Measurements from ENCODE around the gene TMEM9.

Gene TMEM9

GRCh38 chr1:201093962-201094361 lies 60.3 kb downstream of the TMEM9 start:
- DNase-seq (ENCODE audit: low read depth, low spot score): no peak
- H3K4me3 ChIP-seq: no peak overlapping the region
- no peaks in the 10 kb centered on the region for H3K9me3 ChIP-seq (ENCODE audit: low read depth, low read length)
- H3K36me3 ChIP-seq (ENCODE audit: insufficient read depth, low read length): no peaks in the 10 kb centered on the region
- no peak for TF ChIP-seq EZH2 (IDR thresholded peaks at IDR 0.05)
- TF ChIP-seq FOXP2 (optimal IDR thresholded peaks at IDR 0.05; ENCODE audit: control extremely low read depth, extremely low read length, insufficient read depth): no peak
- TF ChIP-seq POLR2AphosphoS5 (IDR thresholded peaks at IDR 0.05; ENCODE audit: borderline replicate concordance, low read depth, low read length): no peak
- no peak overlapping the region for H3K27ac ChIP-seq
- no peak overlapping the region for H3K9ac ChIP-seq (ENCODE audit: insufficient read length)

- no peaks in the 10 kb centered on the region for H3K36me3 ChIP-seq (ENCODE audit: insufficient read depth, low read length)
- no peaks in the 10 kb centered on the region for H3K9me3 ChIP-seq (ENCODE audit: low read depth, low read length)
- no peak for TF ChIP-seq EZH2 (IDR thresholded peaks at IDR 0.05)
- TF ChIP-seq FOXP2 (optimal IDR thresholded peaks at IDR 0.05; ENCODE audit: control extremely low read depth, extremely low read length, insufficient read depth): no peak
- TF ChIP-seq POLR2AphosphoS5 (IDR thresholded peaks at IDR 0.05; ENCODE audit: borderline replicate concordance, low read depth, low read length): no peak
- H3K27ac ChIP-seq: no peak overlapping the region
- no peak overlapping the region for H3K4me3 ChIP-seq
- DNase-seq (ENCODE audit: low read depth, low spot score): no peak
- no peak overlapping the region for H3K9ac ChIP-seq (ENCODE audit: insufficient read length)
Observed at GRCh38 chr1:201093561-201093960, 60.7 kb downstream of the TMEM9 start.

- DNase-seq (ENCODE audit: low read depth, low spot score): no peak
- Histone ChIP-seq H3K9ac (ENCODE audit: insufficient read length) (no peak overlapping the region), H3K27ac (no peak overlapping the region), H3K36me3 (ENCODE audit: insufficient read depth, low read length) (no peaks in the 10 kb centered on the region), H3K4me3 (no peak overlapping the region), H3K9me3 (ENCODE audit: low read depth, low read length) (no peaks in the 10 kb centered on the region)
- TF ChIP-seq EZH2 (IDR thresholded peaks at IDR 0.05): no peak
- TF ChIP-seq FOXP2 (optimal IDR thresholded peaks at IDR 0.05; ENCODE audit: control extremely low read depth, extremely low read length, insufficient read depth): no peak
- no peak for TF ChIP-seq POLR2AphosphoS5 (IDR thresholded peaks at IDR 0.05; ENCODE audit: borderline replicate concordance, low read depth, low read length)
Observed at GRCh38 chr1:201092738-201093137, 61.5 kb downstream of the TMEM9 start.

GRCh38 chr1:201091256-201091655 lies 63.0 kb downstream of the TMEM9 start:
- H3K4me3 ChIP-seq: no peak overlapping the region
- TF ChIP-seq FOXP2 (optimal IDR thresholded peaks at IDR 0.05; ENCODE audit: control extremely low read depth, extremely low read length, insufficient read depth) (no peak), POLR2AphosphoS5 (IDR thresholded peaks at IDR 0.05; ENCODE audit: borderline replicate concordance, low read depth, low read length) (no peak), EZH2 (IDR thresholded peaks at IDR 0.05) (no peak)
- H3K27ac ChIP-seq: no peak overlapping the region
- H3K9me3 ChIP-seq (ENCODE audit: low read depth, low read length): no peaks in the 10 kb centered on the region
- no peak overlapping the region for H3K9ac ChIP-seq (ENCODE audit: insufficient read length)
- no peaks in the 10 kb centered on the region for H3K36me3 ChIP-seq (ENCODE audit: insufficient read depth, low read length)
- no peak for DNase-seq (ENCODE audit: low read depth, low spot score)

- Histone ChIP-seq H3K9ac (ENCODE audit: insufficient read length) (no peak overlapping the region), H3K9me3 (ENCODE audit: low read depth, low read length) (no peaks in the 10 kb centered on the region), H3K27ac (no peak overlapping the region), H3K36me3 (ENCODE audit: insufficient read depth, low read length) (no peaks in the 10 kb centered on the region), H3K4me3 (no peak overlapping the region)
- TF ChIP-seq FOXP2 (optimal IDR thresholded peaks at IDR 0.05; ENCODE audit: control extremely low read depth, extremely low read length, insufficient read depth): no peak
- no peak for TF ChIP-seq EZH2 (IDR thresholded peaks at IDR 0.05)
- no peak for TF ChIP-seq POLR2AphosphoS5 (IDR thresholded peaks at IDR 0.05; ENCODE audit: borderline replicate concordance, low read depth, low read length)
- DNase-seq (ENCODE audit: low read depth, low spot score): no peak
Observed at GRCh38 chr1:201090541-201090940, 63.7 kb downstream of the TMEM9 start.

GRCh38 chr1:201089596-201089995 lies 64.7 kb downstream of the TMEM9 start:
- no peak overlapping the region for H3K27ac ChIP-seq
- no peak overlapping the region for H3K9ac ChIP-seq (ENCODE audit: insufficient read length)
- H3K36me3 ChIP-seq (ENCODE audit: insufficient read depth, low read length): no peaks in the 10 kb centered on the region
- no peak for TF ChIP-seq FOXP2 (optimal IDR thresholded peaks at IDR 0.05; ENCODE audit: control extremely low read depth, extremely low read length, insufficient read depth)
- no peak for TF ChIP-seq POLR2AphosphoS5 (IDR thresholded peaks at IDR 0.05; ENCODE audit: borderline replicate concordance, low read depth, low read length)
- no peak for TF ChIP-seq EZH2 (IDR thresholded peaks at IDR 0.05)
- no peaks in the 10 kb centered on the region for H3K9me3 ChIP-seq (ENCODE audit: low read depth, low read length)
- H3K4me3 ChIP-seq: no peak overlapping the region
- DNase-seq (ENCODE audit: low read depth, low spot score): no peak

GRCh38 chr1:201088901-201089525 lies 65.3 kb downstream of the TMEM9 start:
- Histone ChIP-seq H3K36me3 (ENCODE audit: insufficient read depth, low read length) (no peaks in the 10 kb centered on the region), H3K9me3 (ENCODE audit: low read depth, low read length) (no peaks in the 10 kb centered on the region), H3K27ac (no peak overlapping the region), H3K4me3 (no peak overlapping the region), H3K9ac (ENCODE audit: insufficient read length) (no peak overlapping the region)
- DNase-seq (ENCODE audit: low read depth, low spot score): no peak
- TF ChIP-seq POLR2AphosphoS5 (IDR thresholded peaks at IDR 0.05; ENCODE audit: borderline replicate concordance, low read depth, low read length) (no peak), EZH2 (IDR thresholded peaks at IDR 0.05) (no peak), FOXP2 (optimal IDR thresholded peaks at IDR 0.05; ENCODE audit: control extremely low read depth, extremely low read length, insufficient read depth) (no peak)

GRCh38 chr1:201088395-201088794 lies 65.9 kb downstream of the TMEM9 start:
- TF ChIP-seq FOXP2 (optimal IDR thresholded peaks at IDR 0.05; ENCODE audit: control extremely low read depth, extremely low read length, insufficient read depth) (no peak), EZH2 (IDR thresholded peaks at IDR 0.05) (no peak), POLR2AphosphoS5 (IDR thresholded peaks at IDR 0.05; ENCODE audit: borderline replicate concordance, low read depth, low read length) (no peak)
- no peak overlapping the region for H3K4me3 ChIP-seq
- DNase-seq (ENCODE audit: low read depth, low spot score): no peak
- no peaks in the 10 kb centered on the region for H3K9me3 ChIP-seq (ENCODE audit: low read depth, low read length)
- H3K9ac ChIP-seq (ENCODE audit: insufficient read length): no peak overlapping the region
- H3K27ac ChIP-seq: no peak overlapping the region
- no peaks in the 10 kb centered on the region for H3K36me3 ChIP-seq (ENCODE audit: insufficient read depth, low read length)

Data from SK-N-MC (cell line).